ENCODE measurements around the gene AMOTL1. TPM values are rescaled to one million over a fixed set of nuclear protein-coding genes. Genes with fewer than 3 reads are reported as not detected.

Gene AMOTL1
- polyA plus RNA-seq, 1 donor (not counting 4 experiments of a cell fraction or from before 2014, with no cell fraction given), result 86.5 TPM

DNA sequence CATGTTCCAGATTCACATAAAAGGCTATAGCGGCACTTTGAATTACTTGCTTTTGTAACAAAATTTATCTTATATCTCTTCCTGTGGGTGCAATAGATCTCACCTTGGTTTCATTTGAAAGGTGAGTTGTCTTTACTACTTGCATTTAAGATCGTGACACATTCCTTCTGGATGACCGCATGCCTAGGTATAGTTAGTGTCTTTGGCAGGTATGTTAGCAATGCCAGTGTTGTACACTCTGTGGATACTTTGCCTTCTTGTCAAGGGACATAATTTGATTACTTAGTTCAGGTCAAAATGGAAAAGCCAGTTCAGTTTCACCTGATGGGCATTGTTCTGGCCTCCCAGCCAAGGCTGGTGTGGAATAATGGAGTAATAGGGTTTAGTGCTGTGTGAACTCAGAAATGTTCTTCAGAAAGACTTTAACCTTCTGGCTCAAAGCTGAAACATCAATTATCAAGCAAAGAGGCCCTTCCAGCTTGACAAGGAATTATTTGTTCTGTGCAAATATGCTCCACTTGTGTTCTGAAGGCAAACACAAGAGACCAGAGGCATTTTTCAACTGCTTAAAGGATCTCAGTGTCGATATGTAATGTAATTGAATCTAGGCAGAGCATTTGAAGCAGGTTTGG is 64.6 kb downstream of the AMOTL1 start:
- H3K4me3 ChIP-seq (ENCODE audit: control insufficient read depth in 2 of 3, extremely low read depth in 1 of 3, insufficient read depth in 2 of 3, low read depth in 1 of 3, low read length in 3 of 3), result no peak overlapping the region
- no peak overlapping the region for H2AFZ ChIP-seq (ENCODE audit: control insufficient read depth, low read length)
- H3K9me3 ChIP-seq (ENCODE audit: control insufficient read depth, low read depth, low read length), result no peaks in the 10 kb centered on the region
- no peaks in the 10 kb centered on the region for H3K9me1 ChIP-seq (ENCODE audit: control insufficient read depth, extremely low read depth, insufficient read depth, low read length)
- FAIRE-seq (no peak), DNase-seq (ENCODE audit: low read depth, low spot score) (no peak)
- peaks cover 60% of the 10 kb centered on the region for H3K79me2 ChIP-seq (ENCODE audit: control insufficient read depth, insufficient read depth, low read length)
- peaks cover 46 to 56% of the 10 kb centered on the region in 2 experiments for H3K36me3 ChIP-seq (ENCODE audit: control insufficient read depth in 2 of 2, extremely low read depth in 1 of 2, insufficient read depth in 2 of 2, low read length in 2 of 2)
- dilution Hi-C loops (cut with MboI; ENCODE audit: extremely low pct_ligation_motif_present, low sequenced_read_pairs), result no loop called here
- peaks cover 5% of the 10 kb centered on the region for H4K20me1 ChIP-seq (ENCODE audit: control insufficient read depth, extremely low read depth, insufficient read depth, low read length)
- no peak overlapping the region for H3K4me2 ChIP-seq (ENCODE audit: control insufficient read depth, extremely low read depth, insufficient read depth, low read depth, low read length)
- no peak overlapping the region for H3K27ac ChIP-seq (ENCODE audit: control insufficient read depth, insufficient read depth, low read length)
- no peak overlapping the region for H3K9ac ChIP-seq (ENCODE audit: control insufficient read depth, extremely low read depth, insufficient read depth, low read length)
- H3K4me1 ChIP-seq (ENCODE audit: control insufficient read depth, extremely low read depth, insufficient read depth, low read length), result peaks cover 6% of the 10 kb centered on the region
- TF ChIP-seq CTCF (optimal IDR thresholded peaks at IDR 0.05 in 1 of 3, IDR thresholded peaks at IDR 0.05 in 1 of 3, conservative IDR thresholded peaks at IDR 0.05 in 1 of 3; ENCODE audit: extremely low read depth in 1 of 3, insufficient read depth in 2 of 3, low read length in 3 of 3) (no peak), EZH2 (IDR thresholded peaks at IDR 0.05; ENCODE audit: low read length) (no peak)
- no peaks in the 10 kb centered on the region for H3K27me3 ChIP-seq (ENCODE audit: control insufficient read depth, extremely low read depth, insufficient read depth, low read length)

- FAIRE-seq, result no peak
- no peak overlapping the region for H3K9ac ChIP-seq (ENCODE audit: control insufficient read depth, extremely low read depth, insufficient read depth, low read length)
Measured at GRCh38 chr11:94834911-94835593, 66.9 kb downstream of the AMOTL1 start.

More at GRCh38 chr11:94834911-94835593, 66.9 kb downstream of the AMOTL1 start:
- Histone ChIP-seq H3K4me1 (ENCODE audit: control insufficient read depth, extremely low read depth, insufficient read depth, low read length) (peaks cover 6% of the 10 kb centered on the region), H3K4me3 (ENCODE audit: control insufficient read depth in 2 of 3, extremely low read depth in 1 of 3, insufficient read depth in 2 of 3, low read depth in 1 of 3, low read length in 3 of 3) (no peak overlapping the region), H2AFZ (ENCODE audit: control insufficient read depth, low read length) (no peak overlapping the region), H3K27ac (ENCODE audit: control insufficient read depth, insufficient read depth, low read length) (no peak overlapping the region), H3K79me2 (ENCODE audit: control insufficient read depth, insufficient read depth, low read length) (peaks cover 59% of the 10 kb centered on the region), H3K4me2 (ENCODE audit: control insufficient read depth, extremely low read depth, insufficient read depth, low read depth, low read length) (no peak overlapping the region), H3K27me3 (ENCODE audit: control insufficient read depth, extremely low read depth, insufficient read depth, low read length) (no peaks in the 10 kb centered on the region), H3K9me1 (ENCODE audit: control insufficient read depth, extremely low read depth, insufficient read depth, low read length) (no peaks in the 10 kb centered on the region), H3K36me3 (ENCODE audit: control insufficient read depth in 2 of 2, extremely low read depth in 1 of 2, insufficient read depth in 2 of 2, low read length in 2 of 2) (peaks cover 49 to 58% of the 10 kb centered on the region in 2 experiments), H3K9me3 (ENCODE audit: control insufficient read depth, low read depth, low read length) (no peaks in the 10 kb centered on the region), H4K20me1 (ENCODE audit: control insufficient read depth, extremely low read depth, insufficient read depth, low read length) (peaks cover 5% of the 10 kb centered on the region)
- dilution Hi-C loops (cut with MboI; ENCODE audit: extremely low pct_ligation_motif_present, low sequenced_read_pairs), result no loop called here
- no peak for DNase-seq (ENCODE audit: low read depth, low spot score)
- no peak for TF ChIP-seq EZH2 (IDR thresholded peaks at IDR 0.05; ENCODE audit: low read length)
- no peak for TF ChIP-seq CTCF (optimal IDR thresholded peaks at IDR 0.05 in 1 of 3, IDR thresholded peaks at IDR 0.05 in 1 of 3, conservative IDR thresholded peaks at IDR 0.05 in 1 of 3; ENCODE audit: extremely low read depth in 1 of 3, insufficient read depth in 2 of 3, low read length in 3 of 3)

Data from keratinocyte (primary cell).